Measurements from ENCODE around the gene SCAMP1. TPM values are rescaled to one million over a fixed set of nuclear protein-coding genes. Genes with fewer than 3 reads are reported as not detected.

The SCAMP1 gene
- total RNA-seq, 2 donors from 2014 or later = 24.8 to 31.4 TPM

- no peak for ATAC-seq (ENCODE audit: insufficient number of reproducible peaks, low FRiP score, low read depth)
Measured at GRCh38 chr5:78369680-78370079, 9.3 kb downstream of the SCAMP1 start.

GRCh38 chr5:78373231-78373630, 12.8 kb downstream of the SCAMP1 start:
- TF ChIP-seq CTCF (IDR thresholded peaks at IDR 0.05) = no peak
- no peak for DNase-seq (ENCODE audit: low spot score)

More at GRCh38 chr5:78369680-78370079, 9.3 kb downstream of the SCAMP1 start:
- Histone ChIP-seq H3K27ac (no peak overlapping the region), H3K9me3 (no peaks in the 10 kb centered on the region), H3K4me3 (no peak overlapping the region), H3K36me3 (no peaks in the 10 kb centered on the region), H3K27me3 (replicated peaks; ENCODE audit: insufficient read depth) (no peaks in the 10 kb centered on the region), H3K4me1 (ENCODE audit: control insufficient read depth in 1 of 2, low read depth in 2 of 2) (no peaks in the 10 kb centered on the region)
- DNase-seq (ENCODE audit: low spot score) = no peak
- TF ChIP-seq CTCF (IDR thresholded peaks at IDR 0.05) = no peak

GRCh38 chr5:78376315-78376714, 15.9 kb downstream of the SCAMP1 start:
- Histone ChIP-seq H3K4me1 (ENCODE audit: control insufficient read depth in 1 of 2, low read depth in 2 of 2) (peaks cover 13 to 18% of the 10 kb centered on the region in 2 donors), H3K9me3 (no peaks in the 10 kb centered on the region), H3K27me3 (replicated peaks; ENCODE audit: insufficient read depth) (no peaks in the 10 kb centered on the region), H3K4me3 (no peak overlapping the region), H3K36me3 (no peaks in the 10 kb centered on the region), H3K27ac (peak overlapping the region in 1 of 2 donors; percentile 32)
- no peak for TF ChIP-seq CTCF (IDR thresholded peaks at IDR 0.05)
- no peak for DNase-seq (ENCODE audit: low spot score)
- no peak for ATAC-seq (ENCODE audit: insufficient number of reproducible peaks, low FRiP score, low read depth)

More at GRCh38 chr5:78373231-78373630, 12.8 kb downstream of the SCAMP1 start:
- no peaks in the 10 kb centered on the region for H3K27me3 ChIP-seq (replicated peaks; ENCODE audit: insufficient read depth)
- no peak for ATAC-seq (ENCODE audit: insufficient number of reproducible peaks, low FRiP score, low read depth)
- no peak overlapping the region for H3K4me3 ChIP-seq
- H3K27ac ChIP-seq = no peak overlapping the region
- H3K36me3 ChIP-seq = no peaks in the 10 kb centered on the region
- H3K9me3 ChIP-seq = no peaks in the 10 kb centered on the region
- peaks cover 13 to 18% of the 10 kb centered on the region in 2 donors for H3K4me1 ChIP-seq (ENCODE audit: control insufficient read depth in 1 of 2, low read depth in 2 of 2)

- TF ChIP-seq CTCF (IDR thresholded peaks at IDR 0.05) = no peak
- no peaks in the 10 kb centered on the region for H3K36me3 ChIP-seq
- H3K9me3 ChIP-seq = no peaks in the 10 kb centered on the region
- H3K27me3 ChIP-seq (replicated peaks; ENCODE audit: insufficient read depth) = no peaks in the 10 kb centered on the region
- DNase-seq (ENCODE audit: low spot score) (peak; percentile 13), ATAC-seq (ENCODE audit: insufficient number of reproducible peaks, low FRiP score, low read depth) (peak; percentile 65)
- peaks cover 13 to 18% of the 10 kb centered on the region in 2 donors for H3K4me1 ChIP-seq (ENCODE audit: control insufficient read depth in 1 of 2, low read depth in 2 of 2)
- H3K27ac ChIP-seq = peak overlapping the region; percentile 31 to 32
- H3K4me3 ChIP-seq = peak overlapping the region; percentile 29
Measured at GRCh38 chr5:78377056-78377717, 16.8 kb downstream of the SCAMP1 start.

GRCh38 chr5:78377718-78378105, 17.3 kb downstream of the SCAMP1 start:
- no peak for ATAC-seq (ENCODE audit: insufficient number of reproducible peaks, low FRiP score, low read depth)

More at GRCh38 chr5:78377718-78378105, 17.3 kb downstream of the SCAMP1 start:
- Histone ChIP-seq H3K4me1 (ENCODE audit: control insufficient read depth in 1 of 2, low read depth in 2 of 2) (peaks cover 13 to 18% of the 10 kb centered on the region in 2 donors), H3K4me3 (no peak overlapping the region), H3K36me3 (no peaks in the 10 kb centered on the region), H3K9me3 (no peaks in the 10 kb centered on the region), H3K27me3 (replicated peaks; ENCODE audit: insufficient read depth) (no peaks in the 10 kb centered on the region), H3K27ac (peak overlapping the region in 1 of 2 donors; percentile 32)
- no peak for TF ChIP-seq CTCF (IDR thresholded peaks at IDR 0.05)
- no peak for DNase-seq (ENCODE audit: low spot score)
